Measurements from ENCODE around the gene MALRD1.

DNA sequence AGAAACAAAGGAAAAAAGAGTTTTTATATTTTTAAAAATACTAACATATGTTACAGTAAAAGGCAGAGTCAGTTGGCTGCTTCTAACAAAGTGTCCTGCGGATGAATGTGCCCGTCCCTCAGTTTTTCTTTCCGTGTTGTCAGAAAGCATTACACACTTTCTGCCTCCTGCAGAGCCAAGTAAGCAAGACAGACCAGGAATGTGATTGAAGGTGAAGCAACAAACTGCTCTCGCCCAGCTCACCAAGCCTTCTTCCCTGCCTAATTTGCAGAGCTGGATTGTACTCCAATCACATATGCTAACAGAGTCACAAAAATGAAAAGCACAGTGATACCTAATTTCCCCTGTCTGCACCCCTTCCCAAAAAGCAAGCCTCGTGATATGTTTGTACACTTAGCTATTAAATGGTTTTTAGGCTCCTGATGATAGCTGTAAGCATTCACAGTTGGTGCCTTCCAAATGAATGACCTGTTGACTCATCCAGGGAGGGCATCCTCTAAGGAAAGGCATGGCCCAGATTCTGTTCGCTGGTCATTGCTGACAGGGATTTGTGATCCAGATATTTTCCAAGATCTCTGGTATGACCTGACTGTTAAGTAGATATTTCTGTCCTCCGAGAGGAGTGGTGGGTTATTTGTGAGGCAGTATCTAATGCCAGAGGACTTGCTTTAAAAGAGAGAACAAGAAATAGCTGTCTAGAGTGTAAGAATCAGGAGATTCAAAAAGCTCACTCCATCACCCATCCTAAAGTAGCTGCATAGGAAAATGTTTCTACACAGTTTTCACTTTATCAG lies 580.4 kb downstream of the MALRD1 start:
- TF ChIP-seq, protein P1, sequence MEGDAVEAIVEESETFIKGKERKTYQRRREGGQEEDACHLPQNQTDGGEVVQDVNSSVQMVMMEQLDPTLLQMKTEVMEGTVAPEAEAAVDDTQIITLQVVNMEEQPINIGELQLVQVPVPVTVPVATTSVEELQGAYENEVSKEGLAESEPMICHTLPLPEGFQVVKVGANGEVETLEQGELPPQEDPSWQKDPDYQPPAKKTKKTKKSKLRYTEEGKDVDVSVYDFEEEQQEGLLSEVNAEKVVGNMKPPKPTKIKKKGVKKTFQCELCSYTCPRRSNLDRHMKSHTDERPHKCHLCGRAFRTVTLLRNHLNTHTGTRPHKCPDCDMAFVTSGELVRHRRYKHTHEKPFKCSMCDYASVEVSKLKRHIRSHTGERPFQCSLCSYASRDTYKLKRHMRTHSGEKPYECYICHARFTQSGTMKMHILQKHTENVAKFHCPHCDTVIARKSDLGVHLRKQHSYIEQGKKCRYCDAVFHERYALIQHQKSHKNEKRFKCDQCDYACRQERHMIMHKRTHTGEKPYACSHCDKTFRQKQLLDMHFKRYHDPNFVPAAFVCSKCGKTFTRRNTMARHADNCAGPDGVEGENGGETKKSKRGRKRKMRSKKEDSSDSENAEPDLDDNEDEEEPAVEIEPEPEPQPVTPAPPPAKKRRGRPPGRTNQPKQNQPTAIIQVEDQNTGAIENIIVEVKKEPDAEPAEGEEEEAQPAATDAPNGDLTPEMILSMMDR (IDR thresholded peaks at IDR 0.05; ENCODE audit: insufficient read depth, low read depth, low read length): no peak
- no peak for TF ChIP-seq EZH2 (IDR thresholded peaks at IDR 0.05; ENCODE audit: insufficient read depth, low read length)
